HCT116 (cell line): ENCODE results near the gene SLC25A13. TPM values are rescaled to one million over a fixed set of nuclear protein-coding genes. Genes with fewer than 3 reads are reported as not detected.

ENCODE experiments used
- ATAC-seq: fragments of 200-7000 bp; cut with Tn5 transposase; 2 replicates; pipeline ENCODE4 v1.9.1; 2020; ENCODE audit warnings: mild to moderate bottlenecking, moderate library complexity
- BruUV-seq: library from RNA; stranded (reverse); fragments of 400-500 nt; replicated peaks from 2 replicates; lab custom pipeline; 2021; lab: Mats Ljungman, UMichigan
- CTCF ChIA-PET: fragments of 300-600 bp; sonication (Branson Sonifier 250); formaldehyde crosslinking; loops from one replicate; lab custom pipeline; 2021; ENCODE audit warnings: antibody characterized with exemption; lab: Charles Lee
- POLR2A ChIA-PET: fragments of 300-600, 350-600 bp; sonication (Branson Sonifier 250); formaldehyde crosslinking; loops from one replicate; lab custom pipeline; 2021; ENCODE audit warnings: antibody characterized with exemption; lab: Charles Lee
- RAD21 ChIA-PET, 2 experiments: fragments of 300-600 bp; sonication (Branson Sonifier 250); formaldehyde crosslinking; loops; one replicate each; lab custom pipeline; 2023; ENCODE audit warnings: low total read pairs in 2 of 2; ENCODE audit not compliant: uncharacterized antibody in 2 of 2, unreplicated experiment in 2 of 2, low non-redundant PET in 1 of 2; lab: Charles Lee
- DNase-seq: peaks from one replicate; pipeline ENCODE4 v3.0.0-alpha.2; 2010; ENCODE audit warnings: low read depth, low spot score
- H2AFZ ChIP-seq: fragments of 200-600 bp; shearing (Covaris generic), sonication (generic); 2 replicates; pipeline ENCODE4 v1.6.1; 2017; ENCODE audit warnings: low read depth, mixed run types, mixed read lengths, antibody characterized with exemption, low read length; ENCODE audit not compliant: poor library complexity, severe bottlenecking
- H3K27ac ChIP-seq: 2 replicates; pipeline ENCODE4 v1.5.1; 2012; ENCODE audit warnings: low read depth, low read length
- H3K27me3 ChIP-seq: fragments of 200-600 bp; sonication (generic); 2 replicates; pipeline ENCODE4 v1.6.1; 2016; ENCODE audit warnings: mixed run types, low read length, mixed read lengths; ENCODE audit not compliant: insufficient read depth
- H3K36me3 ChIP-seq, 2 experiments: fragments of 200-500 bp in 1 of 2; fragments of 200-600 bp in 1 of 2; sonication (Bioruptor generic) in 1 of 2; sonication (generic) in 1 of 2; 2 replicates each; pipeline versions ENCODE4 v1.5.1 to v1.6.1; 2014 to 2016; ENCODE audit warnings: low read length in 2 of 2, inconsistent platforms in 1 of 2, mixed read lengths in 1 of 2, mixed run types in 1 of 2; ENCODE audit not compliant: insufficient read depth in 2 of 2, control insufficient read depth in 1 of 2
- H3K4me1 ChIP-seq, 2 experiments: fragments of 200-600 bp in 1 of 2; sonication (generic) in 1 of 2; 2 replicates each; pipeline versions ENCODE4 v1.5.1 to v1.6.1; 2012 to 2017; ENCODE audit warnings: low read length in 2 of 2, inconsistent platforms in 1 of 2, mild to moderate bottlenecking in 1 of 2, mixed read lengths in 1 of 2, mixed run types in 1 of 2, moderate library complexity in 1 of 2; ENCODE audit not compliant: insufficient read depth in 2 of 2, control insufficient read depth in 1 of 2
- H3K4me2 ChIP-seq: fragments of 200-600 bp; sonication (generic); 2 replicates; pipeline ENCODE4 v1.6.1; 2017; ENCODE audit warnings: mixed run types, low read length, mixed read lengths
- H3K4me3 ChIP-seq, 2 experiments: fragments of 200-600 bp in 1 of 2; sonication (generic) in 1 of 2; replicated peaks in 1 of 2; 2 replicates each; pipeline ENCODE4 v1.5.1; 2011 to 2016; ENCODE audit warnings: low read length in 2 of 2, control low read depth in 1 of 2, low read depth in 1 of 2, mild to moderate bottlenecking in 1 of 2, mixed read lengths in 1 of 2, mixed run types in 1 of 2
- H3K79me2 ChIP-seq: fragments of 200-600 bp; sonication (generic); 2 replicates; pipeline ENCODE4 v1.6.1; 2017; ENCODE audit warnings: mild to moderate bottlenecking, mixed run types, low read length, moderate library complexity, mixed read lengths; ENCODE audit not compliant: insufficient read depth
- H3K9ac ChIP-seq: fragments of 200-600 bp; sonication (generic); 2 replicates; pipeline ENCODE4 v1.6.1; 2016; ENCODE audit warnings: low read length, mixed read lengths
- H3K9me2 ChIP-seq: fragments of 200-600 bp; sonication (generic), shearing (Covaris generic); 2 replicates; pipeline ENCODE4 v1.6.1; 2017; ENCODE audit warnings: mixed run types, mild to moderate bottlenecking, moderate library complexity; ENCODE audit not compliant: insufficient read depth
- H3K9me3 ChIP-seq, 2 experiments: fragments of 200-500 bp in 1 of 2; fragments of 200-600 bp in 1 of 2; sonication (Bioruptor generic) in 1 of 2; sonication (generic) in 1 of 2; 2 replicates each; pipeline ENCODE4 v1.6.1; 2014 to 2017; ENCODE audit warnings: low read length in 2 of 2, mixed read lengths in 2 of 2, inconsistent platforms in 1 of 2, low read depth in 1 of 2, mild to moderate bottlenecking in 1 of 2, mixed run types in 1 of 2, moderate library complexity in 1 of 2; ENCODE audit not compliant: control insufficient read depth in 1 of 2, insufficient read depth in 1 of 2
- H4K20me1 ChIP-seq: fragments of 200-600 bp; sonication (generic), shearing (Covaris generic); 2 replicates; pipeline ENCODE4 v1.6.1; 2017; ENCODE audit warnings: mixed run types, mild to moderate bottlenecking, moderate library complexity; ENCODE audit not compliant: insufficient read depth
- EGR1 ChIP-seq: IDR thresholded peaks from 2 replicates; pipeline ENCODE4 v1.6.1; 2012; ENCODE audit warnings: low read depth
- ELF1 ChIP-seq: IDR thresholded peaks from 2 replicates; pipeline ENCODE4 v1.6.1; 2012; ENCODE audit warnings: low read depth, borderline replicate concordance
- EZH2 ChIP-seq: fragments of 200-600 bp; sonication (generic); IDR thresholded peaks from 2 replicates; pipeline ENCODE4 v1.6.1; 2017; ENCODE audit warnings: antibody characterized with exemption, mixed run types
- POLR2A ChIP-seq: IDR thresholded peaks from 2 replicates; pipeline ENCODE4 v1.7.0; 2011; ENCODE audit warnings: borderline replicate concordance; ENCODE audit not compliant: insufficient read depth, insufficient read length; ENCODE audit errors: extremely low read depth
- POLR2AphosphoS5 ChIP-seq: IDR thresholded peaks from 2 replicates; pipeline ENCODE4 v1.6.1; 2011; ENCODE audit warnings: mild to moderate bottlenecking, low read depth, low read length, moderate library complexity
- TCF7L2 ChIP-seq: IDR thresholded peaks from 2 replicates; pipeline ENCODE4 v1.7.0; 2011; ENCODE audit warnings: borderline replicate concordance, inconsistent platforms; ENCODE audit not compliant: insufficient read depth, insufficient read length; ENCODE audit errors: extremely low read depth
- YY1 ChIP-seq: IDR thresholded peaks from 2 replicates; pipeline ENCODE4 v1.6.1; 2011; ENCODE audit warnings: low read length, low read depth, moderate library complexity, mild to moderate bottlenecking; ENCODE audit not compliant: insufficient replicate concordance; ENCODE audit errors: extremely low read depth
- ZFX ChIP-seq: fragments of 450-650 bp; IDR thresholded peaks from 2 replicates; pipeline ENCODE4 v1.6.1; 2017
- ZNF274 ChIP-seq: fragments of 200-500 bp; sonication (Bioruptor generic); IDR thresholded peaks from 2 replicates; pipeline ENCODE4 v1.6.1; 2014; ENCODE audit warnings: mild to moderate bottlenecking, low read depth, low read length, inconsistent platforms
- intact Hi-C: fragments of 100-400 bp; cut with micrococcal nuclease; formaldehyde crosslinking; loops from 2 replicates; pipeline ENCODE4 v1.10.0; 2022
- total RNA-seq: library from RNA; stranded (reverse); gene quantifications from one replicate; pipeline ENCODE4 v1.2.1, GENCODE V29; 2021; ENCODE audit not compliant: unreplicated experiment
- TF ChIP-seq, protein P1 (sequence below), 3 experiments: fragments of 200-600 bp in 1 of 3; sonication (generic) in 1 of 3; IDR thresholded peaks in 2 of 3; conservative IDR thresholded peaks in 1 of 3; 2 replicates each; pipeline ENCODE4 v1.5.1; 2012 to 2017; ENCODE audit warnings: low read depth in 2 of 3, low read length in 2 of 3, antibody characterized with exemption in 1 of 3, borderline replicate concordance in 1 of 3, control low read depth in 1 of 3, mild to moderate bottlenecking in 1 of 3, mixed read lengths in 1 of 3, mixed run types in 1 of 3, moderate library complexity in 1 of 3; ENCODE audit not compliant: insufficient read depth in 1 of 3
- TF ChIP-seq, protein P2 (sequence below): IDR thresholded peaks from 2 replicates; pipeline ENCODE4 v1.6.1; 2012

The SLC25A13 gene
- total RNA-seq, 1 experiment from 2014 or later, result 19.3 TPM

- Histone ChIP-seq H3K79me2 (no peaks in the 10 kb centered on the region), H2AFZ (no peak overlapping the region), H3K9ac (no peak overlapping the region), H3K27ac (no peak overlapping the region), H3K9me2 (no peaks in the 10 kb centered on the region), H3K4me3 (no peak overlapping the region), H3K27me3 (no peaks in the 10 kb centered on the region), H4K20me1 (no peaks in the 10 kb centered on the region), H3K9me3 (no peaks in the 10 kb centered on the region), H3K36me3 (no peaks in the 10 kb centered on the region), H3K4me2 (no peak overlapping the region), H3K4me1 (no peaks in the 10 kb centered on the region)
- ChIA-PET RAD21 (no interaction called here), POLR2A (no interaction called here), CTCF (no interaction called here)
- no TSS peak for BruUV-seq
- intact Hi-C loops, result no loop called here
- DNase-seq, result no peak
- ATAC-seq, result no peak
- TF ChIP-seq TCF7L2, result no peak
- TF ChIP-seq ELF1, result no peak
- TF ChIP-seq ZNF274, result no peak
- TF ChIP-seq POLR2A, result no peak
- TF ChIP-seq, protein P1, sequence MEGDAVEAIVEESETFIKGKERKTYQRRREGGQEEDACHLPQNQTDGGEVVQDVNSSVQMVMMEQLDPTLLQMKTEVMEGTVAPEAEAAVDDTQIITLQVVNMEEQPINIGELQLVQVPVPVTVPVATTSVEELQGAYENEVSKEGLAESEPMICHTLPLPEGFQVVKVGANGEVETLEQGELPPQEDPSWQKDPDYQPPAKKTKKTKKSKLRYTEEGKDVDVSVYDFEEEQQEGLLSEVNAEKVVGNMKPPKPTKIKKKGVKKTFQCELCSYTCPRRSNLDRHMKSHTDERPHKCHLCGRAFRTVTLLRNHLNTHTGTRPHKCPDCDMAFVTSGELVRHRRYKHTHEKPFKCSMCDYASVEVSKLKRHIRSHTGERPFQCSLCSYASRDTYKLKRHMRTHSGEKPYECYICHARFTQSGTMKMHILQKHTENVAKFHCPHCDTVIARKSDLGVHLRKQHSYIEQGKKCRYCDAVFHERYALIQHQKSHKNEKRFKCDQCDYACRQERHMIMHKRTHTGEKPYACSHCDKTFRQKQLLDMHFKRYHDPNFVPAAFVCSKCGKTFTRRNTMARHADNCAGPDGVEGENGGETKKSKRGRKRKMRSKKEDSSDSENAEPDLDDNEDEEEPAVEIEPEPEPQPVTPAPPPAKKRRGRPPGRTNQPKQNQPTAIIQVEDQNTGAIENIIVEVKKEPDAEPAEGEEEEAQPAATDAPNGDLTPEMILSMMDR (IDR thresholded peaks at IDR 0.05 in 2 of 3, conservative IDR thresholded peaks at IDR 0.05 in 1 of 3; ENCODE audit: borderline replicate concordance in 1 of 3, insufficient read depth in 1 of 3, low read depth in 2 of 3, low read length in 2 of 3), result no peak
- no peak for TF ChIP-seq EGR1
- TF ChIP-seq, protein P2, sequence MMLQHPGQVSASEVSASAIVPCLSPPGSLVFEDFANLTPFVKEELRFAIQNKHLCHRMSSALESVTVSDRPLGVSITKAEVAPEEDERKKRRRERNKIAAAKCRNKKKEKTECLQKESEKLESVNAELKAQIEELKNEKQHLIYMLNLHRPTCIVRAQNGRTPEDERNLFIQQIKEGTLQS, result no peak
- no peak for TF ChIP-seq YY1
- no peak for TF ChIP-seq POLR2AphosphoS5
- TF ChIP-seq EZH2, result no peak
- TF ChIP-seq ZFX, result no peak
These were observed 210.5 kb downstream of the SLC25A13 start for GRCh38 chr7:96111405-96111804.
